Glutamatergic neuron (in vitro differentiated cells): ENCODE results near the gene WNT4. TPM values are rescaled to one million over a fixed set of nuclear protein-coding genes. Genes with fewer than 3 reads are reported as not detected.

Experiments used
- DNase-seq: peaks from one replicate; pipeline ENCODE4 v3.0.0; 2022
- H3K27ac Mint-ChIP-seq: one replicate; pipeline ENCODE4 v1.8.0; 2020; ENCODE audit warnings: mild to moderate bottlenecking, mixed read lengths, inconsistent platforms; ENCODE audit not compliant: unreplicated experiment
- H3K27me3 Mint-ChIP-seq: one replicate; pipeline ENCODE4 v1.8.0; 2020; ENCODE audit warnings: mild to moderate bottlenecking, moderate library complexity, mixed read lengths, inconsistent platforms; ENCODE audit not compliant: unreplicated experiment
- H3K36me3 Mint-ChIP-seq: one replicate; pipeline ENCODE4 v1.8.0; 2020; ENCODE audit warnings: mild to moderate bottlenecking, mixed read lengths, inconsistent platforms; ENCODE audit not compliant: unreplicated experiment
- H3K4me1 Mint-ChIP-seq: one replicate; pipeline ENCODE4 v1.8.0; 2020; ENCODE audit warnings: mild to moderate bottlenecking, low read depth, mixed read lengths, inconsistent platforms; ENCODE audit not compliant: unreplicated experiment
- H3K4me3 Mint-ChIP-seq: one replicate; pipeline ENCODE4 v1.8.0; 2020; ENCODE audit warnings: mild to moderate bottlenecking, mixed read lengths, inconsistent platforms; ENCODE audit not compliant: unreplicated experiment
- H3K9me3 Mint-ChIP-seq: one replicate; pipeline ENCODE4 v1.8.0; 2020; ENCODE audit warnings: mild to moderate bottlenecking, moderate library complexity, mixed read lengths, inconsistent platforms; ENCODE audit not compliant: unreplicated experiment
- CTCF ChIP-seq: fragments of 200-600 bp; sonication (generic); IDR thresholded peaks from one replicate; pipeline ENCODE4 v1.5.0; 2021; ENCODE audit not compliant: partially characterized antibody, unreplicated experiment
- total RNA-seq: library from RNA; stranded (reverse); fragmentation: NEBNext Ultra II Directional; extraction: Animal tissue kit (Norgen Biotek cat#: 25700); gene quantifications from one replicate; pipeline ENCODE4 v1.2.1, GENCODE V29; 2021; ENCODE audit not compliant: unreplicated experiment

The WNT4 gene
- total RNA-seq, 1 donor from 2014 or later, result not detected

- Mint-ChIP-seq H3K4me3 (no peak overlapping the region), H3K27me3 (peaks cover 4% of the 10 kb centered on the region), H3K27ac (no peak overlapping the region), H3K4me1 (no peaks in the 10 kb centered on the region), H3K36me3 (no peaks in the 10 kb centered on the region), H3K9me3 (no peaks in the 10 kb centered on the region)
- DNase-seq, result no peak
- TF ChIP-seq CTCF, result no peak
Observed at GRCh38 chr1:22101995-22102394, 40.9 kb downstream of the WNT4 start.

GRCh38 chr1:22101199-22101598, 41.7 kb downstream of the WNT4 start:
- no peak for DNase-seq
- no peaks in the 10 kb centered on the region for H3K36me3 Mint-ChIP-seq

GRCh38 chr1:22100168-22100567, 42.7 kb downstream of the WNT4 start:
- H3K36me3 Mint-ChIP-seq, result no peaks in the 10 kb centered on the region
- no peak overlapping the region for H3K4me3 Mint-ChIP-seq
- no peaks in the 10 kb centered on the region for H3K9me3 Mint-ChIP-seq
- no peaks in the 10 kb centered on the region for H3K4me1 Mint-ChIP-seq
- no peak overlapping the region for H3K27ac Mint-ChIP-seq
- H3K27me3 Mint-ChIP-seq, result peaks cover 4% of the 10 kb centered on the region
- DNase-seq, result no peak
- no peak for TF ChIP-seq CTCF

More at GRCh38 chr1:22101199-22101598, 41.7 kb downstream of the WNT4 start:
- Mint-ChIP-seq H3K27ac (no peak overlapping the region), H3K27me3 (peaks cover 4% of the 10 kb centered on the region), H3K9me3 (no peaks in the 10 kb centered on the region), H3K4me3 (no peak overlapping the region), H3K4me1 (no peaks in the 10 kb centered on the region)
- TF ChIP-seq CTCF, result no peak

GRCh38 chr1:22098752-22099151, 44.1 kb downstream of the WNT4 start:
- H3K27ac Mint-ChIP-seq, result no peak overlapping the region
- no peak for TF ChIP-seq CTCF
- H3K9me3 Mint-ChIP-seq, result no peaks in the 10 kb centered on the region
- no peak overlapping the region for H3K4me3 Mint-ChIP-seq
- no peaks in the 10 kb centered on the region for H3K36me3 Mint-ChIP-seq
- H3K4me1 Mint-ChIP-seq, result no peaks in the 10 kb centered on the region
- DNase-seq, result no peak
- peaks cover 2% of the 10 kb centered on the region for H3K27me3 Mint-ChIP-seq

- no peaks in the 10 kb centered on the region for H3K9me3 Mint-ChIP-seq
- H3K4me1 Mint-ChIP-seq, result no peaks in the 10 kb centered on the region
- no peak overlapping the region for H3K4me3 Mint-ChIP-seq
- H3K27ac Mint-ChIP-seq, result no peak overlapping the region
- H3K27me3 Mint-ChIP-seq, result peaks cover 2% of the 10 kb centered on the region
- TF ChIP-seq CTCF, result no peak
- no peaks in the 10 kb centered on the region for H3K36me3 Mint-ChIP-seq
- no peak for DNase-seq
Observed at GRCh38 chr1:22096463-22096862, 46.4 kb downstream of the WNT4 start.
